Measurements from ENCODE around the gene NFIX.
A peak's percentile ranks its signal among the peaks of the same experiment; 100 is the strongest.

NFIX gene

GRCh38 chr19:13053761-13054625 lies 58.7 kb downstream of the NFIX start:
- Mint-ChIP-seq H3K9me3 (ENCODE audit: low read depth) (no peaks in the 10 kb centered on the region), H3K4me3 (no peak overlapping the region), H3K4me1 (ENCODE audit: low read depth) (peaks cover 13% of the 10 kb centered on the region), H3K27ac (no peak overlapping the region), H3K36me3 (no peaks in the 10 kb centered on the region), H3K27me3 (peaks cover 1% of the 10 kb centered on the region)

- Mint-ChIP-seq H3K4me1 (ENCODE audit: low read depth) (peaks cover 13% of the 10 kb centered on the region), H3K9me3 (ENCODE audit: low read depth) (no peaks in the 10 kb centered on the region), H3K36me3 (no peaks in the 10 kb centered on the region), H3K4me3 (no peak overlapping the region), H3K27me3 (peaks cover 1% of the 10 kb centered on the region), H3K27ac (no peak overlapping the region)
Observed at GRCh38 chr19:13054626-13055212, 59.4 kb downstream of the NFIX start.

- Mint-ChIP-seq H3K9me3 (ENCODE audit: low read depth) (no peaks in the 10 kb centered on the region), H3K4me1 (ENCODE audit: low read depth) (peaks cover 13% of the 10 kb centered on the region), H3K27ac (no peak overlapping the region), H3K4me3 (no peak overlapping the region), H3K36me3 (no peaks in the 10 kb centered on the region), H3K27me3 (peaks cover 1% of the 10 kb centered on the region)
Observed at GRCh38 chr19:13055213-13056051, 60.2 kb downstream of the NFIX start.

GRCh38 chr19:13056052-13056660 lies 60.9 kb downstream of the NFIX start:
- Mint-ChIP-seq H3K4me3 (no peak overlapping the region), H3K4me1 (ENCODE audit: low read depth) (peaks cover 11% of the 10 kb centered on the region), H3K27ac (no peak overlapping the region), H3K27me3 (peaks cover 1% of the 10 kb centered on the region), H3K9me3 (ENCODE audit: low read depth) (no peaks in the 10 kb centered on the region), H3K36me3 (no peaks in the 10 kb centered on the region)

GRCh38 chr19:13057147-13057572 lies 61.9 kb downstream of the NFIX start:
- Mint-ChIP-seq H3K9me3 (ENCODE audit: low read depth) (no peaks in the 10 kb centered on the region), H3K4me3 (no peak overlapping the region), H3K4me1 (ENCODE audit: low read depth) (peaks cover 7% of the 10 kb centered on the region), H3K27ac (no peak overlapping the region), H3K27me3 (peaks cover 1% of the 10 kb centered on the region), H3K36me3 (no peaks in the 10 kb centered on the region)

- no peaks in the 10 kb centered on the region for H3K27me3 Mint-ChIP-seq
- H3K9me3 Mint-ChIP-seq (ENCODE audit: low read depth), result no peaks in the 10 kb centered on the region
- H3K36me3 Mint-ChIP-seq, result no peaks in the 10 kb centered on the region
- peaks cover 7% of the 10 kb centered on the region for H3K4me1 Mint-ChIP-seq (ENCODE audit: low read depth)
- H3K27ac Mint-ChIP-seq, result no peak overlapping the region
- no peak overlapping the region for H3K4me3 Mint-ChIP-seq
Observed at GRCh38 chr19:13057744-13058143, 62.5 kb downstream of the NFIX start.

GRCh38 chr19:13058951-13059660 lies 63.8 kb downstream of the NFIX start:
- no peak overlapping the region for H3K4me3 Mint-ChIP-seq
- no peaks in the 10 kb centered on the region for H3K27me3 Mint-ChIP-seq
- H3K4me1 Mint-ChIP-seq (ENCODE audit: low read depth), result peaks cover 7% of the 10 kb centered on the region
- no peaks in the 10 kb centered on the region for H3K9me3 Mint-ChIP-seq (ENCODE audit: low read depth)
- H3K27ac Mint-ChIP-seq, result no peak overlapping the region
- no peaks in the 10 kb centered on the region for H3K36me3 Mint-ChIP-seq

GRCh38 chr19:13060233-13060963 lies 65.1 kb downstream of the NFIX start:
- H3K27ac Mint-ChIP-seq, result no peak overlapping the region
- H3K4me1 Mint-ChIP-seq (ENCODE audit: low read depth), result peaks cover 7% of the 10 kb centered on the region
- H3K9me3 Mint-ChIP-seq (ENCODE audit: low read depth), result no peaks in the 10 kb centered on the region
- no peaks in the 10 kb centered on the region for H3K36me3 Mint-ChIP-seq
- peak overlapping the region; percentile 77 for H3K4me3 Mint-ChIP-seq
- H3K27me3 Mint-ChIP-seq, result no peaks in the 10 kb centered on the region

GRCh38 chr19:13060964-13061927 lies 66.0 kb downstream of the NFIX start:
- Mint-ChIP-seq H3K27ac (no peak overlapping the region), H3K9me3 (ENCODE audit: low read depth) (no peaks in the 10 kb centered on the region), H3K4me1 (ENCODE audit: low read depth) (peaks cover 7% of the 10 kb centered on the region), H3K4me3 (peak overlapping the region; percentile 77), H3K27me3 (no peaks in the 10 kb centered on the region), H3K36me3 (no peaks in the 10 kb centered on the region)

- Mint-ChIP-seq H3K4me3 (no peak overlapping the region), H3K27me3 (no peaks in the 10 kb centered on the region), H3K4me1 (ENCODE audit: low read depth) (peaks cover 7% of the 10 kb centered on the region), H3K27ac (no peak overlapping the region), H3K36me3 (no peaks in the 10 kb centered on the region), H3K9me3 (ENCODE audit: low read depth) (no peaks in the 10 kb centered on the region)
Observed at GRCh38 chr19:13062317-13062716, 67.0 kb downstream of the NFIX start.

- Mint-ChIP-seq H3K4me1 (ENCODE audit: low read depth) (peaks cover 7% of the 10 kb centered on the region), H3K27me3 (no peaks in the 10 kb centered on the region), H3K36me3 (no peaks in the 10 kb centered on the region), H3K4me3 (no peak overlapping the region), H3K9me3 (ENCODE audit: low read depth) (no peaks in the 10 kb centered on the region), H3K27ac (no peak overlapping the region)
Observed at GRCh38 chr19:13063461-13064091, 68.3 kb downstream of the NFIX start.

- Mint-ChIP-seq H3K36me3 (no peaks in the 10 kb centered on the region), H3K4me3 (no peak overlapping the region), H3K4me1 (ENCODE audit: low read depth) (peaks cover 7% of the 10 kb centered on the region), H3K9me3 (ENCODE audit: low read depth) (no peaks in the 10 kb centered on the region), H3K27ac (no peak overlapping the region), H3K27me3 (no peaks in the 10 kb centered on the region)
Observed at GRCh38 chr19:13064092-13064489, 68.8 kb downstream of the NFIX start.
